ENCODE results near the gene RAP1GAP2.

The RAP1GAP2 gene

DNA sequence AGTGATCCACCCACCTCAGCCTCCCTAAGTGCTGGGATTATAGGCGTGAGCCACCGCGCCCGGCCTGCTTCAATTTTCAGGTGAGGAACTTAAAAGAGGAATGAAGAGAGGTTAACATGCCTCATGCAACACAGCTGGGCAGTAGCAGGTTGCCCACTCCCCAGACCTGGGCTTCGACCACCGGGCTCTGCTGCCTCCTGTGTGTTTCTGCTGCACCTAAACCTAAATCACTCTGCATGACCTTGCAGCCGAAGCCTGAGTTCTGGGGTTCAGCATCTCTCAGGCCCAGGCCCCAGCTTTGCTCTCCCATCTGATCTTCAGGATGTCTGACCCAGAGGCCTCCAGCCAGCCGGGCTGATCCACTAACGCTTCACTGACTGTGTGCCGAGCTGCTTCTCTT, 154.6 kb downstream of the RAP1GAP2 start:
- no peak for DNase-seq

DNA sequence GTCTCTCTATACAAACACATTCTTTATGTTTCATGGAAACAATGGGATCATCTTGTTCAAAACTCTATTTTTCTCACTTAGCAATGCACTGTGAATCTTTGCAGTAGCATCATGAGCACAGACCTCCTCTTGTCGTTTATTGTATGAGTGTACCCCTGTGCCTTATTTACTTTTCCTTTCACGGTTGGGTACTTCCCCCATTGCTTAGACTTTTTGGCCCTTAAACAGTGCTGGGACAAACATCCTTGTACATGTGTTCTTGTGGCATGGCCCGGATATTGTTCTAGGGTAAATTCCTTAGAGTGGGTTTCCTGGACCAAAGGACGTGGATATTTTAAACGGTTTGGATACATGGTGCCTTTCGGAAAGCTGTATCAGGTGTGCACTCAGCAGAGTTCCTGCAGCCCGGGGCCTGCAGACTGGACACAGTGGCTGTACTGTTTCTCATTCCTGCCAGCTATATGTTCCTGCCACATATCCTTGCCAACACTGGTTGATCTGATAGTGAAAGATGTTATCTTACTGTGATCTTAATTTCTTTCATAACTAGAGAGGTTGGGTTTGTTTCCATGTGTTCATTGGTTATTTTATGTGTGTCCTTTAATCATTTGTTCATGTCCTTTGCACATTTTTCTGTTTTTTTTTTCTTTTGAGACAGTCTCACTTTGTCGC, 156.1 kb downstream of the RAP1GAP2 start:
- no peak for DNase-seq

DNA sequence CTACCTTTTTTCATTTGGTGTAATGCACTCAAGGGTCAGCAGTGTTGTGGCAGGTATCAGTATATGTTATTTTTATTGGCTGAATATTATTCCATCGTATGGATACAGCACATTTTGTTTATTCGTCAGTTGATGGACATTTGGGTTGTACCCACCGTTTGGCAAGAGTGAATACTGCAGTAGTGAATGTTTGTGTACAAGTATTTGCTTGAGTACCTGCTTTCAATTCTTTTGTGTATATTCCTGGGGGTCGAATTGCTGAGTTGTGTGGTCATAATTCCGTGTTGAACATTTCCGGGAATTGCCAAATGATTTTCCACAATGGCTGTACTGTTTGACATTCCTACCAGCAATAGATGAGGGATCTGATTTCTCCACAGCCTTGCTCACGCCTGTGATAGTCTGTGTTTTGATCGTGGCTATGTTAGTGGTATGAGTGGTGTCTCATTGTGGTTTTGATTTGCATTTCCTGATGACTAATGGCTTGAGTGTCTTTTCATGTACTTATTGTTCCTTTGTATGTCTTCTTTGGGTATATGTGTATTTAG, 158.7 kb downstream of the RAP1GAP2 start:
- no peak for DNase-seq

DNA sequence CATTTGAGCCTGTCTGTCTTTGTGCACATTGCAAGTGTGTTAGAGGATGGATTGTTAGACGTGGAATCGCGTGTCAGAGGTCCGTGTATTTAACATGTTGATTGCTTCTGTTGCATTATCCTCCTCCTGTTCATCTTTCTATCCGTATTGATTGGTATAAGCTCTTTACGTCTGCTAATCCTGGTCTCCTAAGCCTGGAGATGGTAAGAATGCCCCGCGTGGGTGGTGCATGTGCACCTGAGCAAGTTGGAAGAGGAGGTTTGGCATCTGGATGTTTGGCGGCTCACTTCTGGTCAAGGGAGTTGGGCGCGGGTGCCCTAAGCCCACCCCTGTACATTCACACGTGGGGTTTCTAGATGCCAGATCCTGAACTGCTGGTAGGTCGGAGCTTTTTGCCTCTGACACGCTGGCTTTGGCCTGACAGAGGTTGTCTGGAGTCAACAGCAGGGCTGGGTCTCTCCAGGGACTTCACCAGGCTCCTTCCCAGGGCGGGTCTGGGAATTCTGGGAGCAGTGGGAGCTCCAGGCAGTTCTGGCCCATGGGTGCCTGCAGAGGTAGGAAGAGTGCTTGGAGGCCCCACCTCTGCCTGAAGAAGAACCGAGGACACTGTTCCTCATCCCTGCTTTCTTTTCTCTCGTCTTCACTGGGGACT, 159.8 kb downstream of the RAP1GAP2 start:
- DNase-seq = no peak

DNA sequence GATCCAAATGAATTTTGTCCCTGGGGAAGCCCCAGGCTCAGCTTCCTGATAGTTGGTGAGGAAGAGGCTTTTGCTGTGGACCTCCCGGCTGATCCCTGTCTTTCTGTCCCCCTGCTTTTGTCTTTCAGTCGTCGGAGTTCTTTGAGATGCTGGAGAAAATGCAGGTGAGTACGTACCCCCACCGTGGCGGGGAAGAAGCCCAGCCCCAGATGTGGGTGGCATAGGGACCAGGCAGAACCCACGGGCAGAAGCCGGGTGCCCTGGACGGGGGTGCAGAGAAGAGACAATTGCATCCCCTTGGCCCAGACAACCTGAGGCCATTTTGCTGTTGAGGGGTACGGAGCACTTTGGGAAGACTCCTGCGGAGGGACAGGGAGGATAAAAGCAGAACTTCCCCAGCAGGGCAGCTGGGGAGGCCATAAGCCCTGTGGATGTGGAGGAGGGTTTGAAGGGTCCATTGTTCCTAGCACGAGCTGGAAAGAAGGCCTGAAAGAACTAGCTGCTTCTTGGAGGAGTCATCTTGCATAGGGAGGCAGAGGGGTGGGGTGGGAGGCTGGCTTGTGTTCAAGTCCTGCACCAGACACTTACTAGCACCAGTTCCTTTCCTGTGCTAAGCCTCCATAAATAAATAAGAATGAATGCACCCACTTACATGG, 161.5 kb downstream of the RAP1GAP2 start:
- no peak for DNase-seq

DNA sequence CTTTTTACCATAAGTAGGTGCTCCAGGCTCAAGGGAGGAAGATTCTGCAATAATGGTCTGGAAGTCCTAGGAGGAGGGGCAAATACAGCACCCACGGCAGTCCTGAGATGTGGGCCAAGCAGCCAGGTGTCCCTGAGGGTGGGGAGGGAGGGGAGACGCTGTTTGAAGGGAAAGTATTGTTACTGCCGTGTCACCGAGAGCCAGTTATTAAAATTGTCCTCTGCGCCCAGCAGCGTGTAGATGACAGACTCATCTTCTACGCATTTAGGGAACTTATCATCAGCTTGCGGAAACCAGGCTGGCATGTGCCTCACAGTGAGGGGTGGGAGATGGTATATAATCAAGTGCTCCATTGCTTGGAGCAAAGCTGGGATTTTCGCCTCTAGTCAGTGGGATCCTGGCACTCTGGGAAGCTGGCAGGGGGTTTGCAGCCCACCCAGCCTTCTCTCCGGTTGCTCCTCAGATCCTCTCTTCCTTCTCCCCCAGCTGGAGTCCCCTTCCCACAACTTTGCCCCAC, 162.5 kb downstream of the RAP1GAP2 start:
- no peak for DNase-seq

DNA sequence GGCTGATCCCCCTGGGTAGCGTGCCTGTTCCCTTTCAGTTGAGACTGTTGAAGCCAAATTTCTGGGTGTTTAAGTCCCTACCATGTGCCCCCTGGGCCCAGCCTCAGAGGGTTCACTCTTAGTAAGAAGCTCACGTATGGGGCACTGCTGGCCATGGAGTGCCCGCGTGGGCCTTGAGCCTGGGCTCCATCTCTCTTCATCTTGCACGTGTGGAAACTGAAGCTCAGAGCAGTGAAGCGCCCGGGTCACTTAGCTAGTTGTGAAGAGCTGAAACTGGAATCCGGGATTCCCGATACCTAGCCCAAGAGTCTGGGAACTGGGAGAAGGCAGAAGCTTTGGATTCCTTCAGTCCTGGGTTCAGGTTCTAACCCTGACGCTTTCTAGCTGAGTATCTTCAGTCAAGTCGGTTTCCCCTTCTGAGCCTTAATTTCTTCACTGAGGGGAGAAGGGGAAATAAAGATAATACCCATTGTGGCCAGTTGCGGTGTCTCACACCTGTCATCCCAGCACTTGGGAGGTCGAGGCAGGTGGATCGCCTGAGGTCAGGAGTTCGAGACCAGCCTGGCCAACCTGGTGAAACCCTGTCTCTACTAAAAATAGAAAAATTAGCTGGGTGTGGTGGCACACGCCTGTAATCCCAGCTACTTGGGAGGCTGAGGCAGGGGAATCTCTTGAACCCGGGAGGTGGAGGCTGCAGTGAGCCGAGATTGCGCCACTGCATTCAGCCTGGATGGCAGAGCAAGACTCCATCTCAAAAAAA, 163.3 kb downstream of the RAP1GAP2 start:
- DNase-seq = no peak

DNA sequence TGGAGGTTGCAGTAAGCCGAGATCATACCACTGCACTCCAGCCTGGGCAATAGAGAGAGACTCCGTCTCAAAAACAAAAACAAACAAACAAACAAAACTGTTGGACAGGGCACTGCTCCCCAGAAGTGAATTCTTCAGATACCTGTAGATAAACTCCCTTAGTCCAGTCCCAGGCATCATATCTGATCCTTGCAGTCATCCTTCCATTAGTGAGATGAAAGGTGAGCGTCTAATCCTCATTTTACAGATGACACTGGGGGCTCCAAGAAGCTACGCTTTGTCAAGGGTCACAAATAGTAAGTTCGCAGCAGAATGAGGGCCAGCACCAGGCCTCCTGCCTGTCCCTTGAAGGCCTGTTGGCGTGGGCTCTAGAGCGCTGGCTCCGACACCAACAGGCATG, 165.2 kb downstream of the RAP1GAP2 start:
- DNase-seq = no peak

DNA sequence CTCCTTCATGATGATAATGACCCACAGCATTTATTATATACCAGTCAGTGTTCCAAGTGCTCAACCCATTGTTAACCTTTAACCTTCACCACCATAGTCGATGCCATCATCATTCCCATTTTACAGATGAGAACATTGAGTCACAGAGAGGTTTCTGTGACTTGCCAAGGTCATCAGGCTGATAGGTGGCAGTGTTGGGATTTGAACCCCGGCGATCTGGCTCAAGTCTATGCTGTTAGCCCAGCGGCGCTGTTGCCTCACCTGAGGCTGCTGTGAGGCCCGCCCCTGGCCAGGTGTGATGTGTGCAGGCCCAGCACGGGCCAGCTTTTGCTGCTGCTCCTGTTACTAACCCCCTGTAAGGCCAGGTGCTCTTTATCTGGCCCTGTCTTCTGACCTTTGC, 166.0 kb downstream of the RAP1GAP2 start:
- DNase-seq = no peak

DNA sequence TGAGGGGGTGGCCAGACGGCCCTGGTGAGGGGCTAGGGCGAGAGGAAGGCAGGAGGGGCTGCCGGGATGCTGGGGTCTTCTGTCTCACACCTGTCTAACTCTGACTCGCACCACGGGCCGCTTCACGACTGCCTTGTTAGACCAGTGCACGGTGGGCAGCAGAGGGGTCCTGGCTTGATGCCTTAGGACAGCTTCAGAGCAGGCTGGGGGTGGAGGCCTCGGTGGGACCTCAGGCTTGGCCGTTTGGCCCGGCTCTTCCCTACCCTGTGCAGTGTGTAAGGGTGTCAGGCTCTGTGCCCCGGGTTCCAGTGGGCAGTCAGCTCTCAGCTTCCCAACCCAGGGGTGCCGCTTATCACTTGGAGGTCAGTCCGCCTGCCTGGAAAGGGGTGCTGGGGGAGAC, 166.5 kb downstream of the RAP1GAP2 start:
- DNase-seq = no peak

DNA sequence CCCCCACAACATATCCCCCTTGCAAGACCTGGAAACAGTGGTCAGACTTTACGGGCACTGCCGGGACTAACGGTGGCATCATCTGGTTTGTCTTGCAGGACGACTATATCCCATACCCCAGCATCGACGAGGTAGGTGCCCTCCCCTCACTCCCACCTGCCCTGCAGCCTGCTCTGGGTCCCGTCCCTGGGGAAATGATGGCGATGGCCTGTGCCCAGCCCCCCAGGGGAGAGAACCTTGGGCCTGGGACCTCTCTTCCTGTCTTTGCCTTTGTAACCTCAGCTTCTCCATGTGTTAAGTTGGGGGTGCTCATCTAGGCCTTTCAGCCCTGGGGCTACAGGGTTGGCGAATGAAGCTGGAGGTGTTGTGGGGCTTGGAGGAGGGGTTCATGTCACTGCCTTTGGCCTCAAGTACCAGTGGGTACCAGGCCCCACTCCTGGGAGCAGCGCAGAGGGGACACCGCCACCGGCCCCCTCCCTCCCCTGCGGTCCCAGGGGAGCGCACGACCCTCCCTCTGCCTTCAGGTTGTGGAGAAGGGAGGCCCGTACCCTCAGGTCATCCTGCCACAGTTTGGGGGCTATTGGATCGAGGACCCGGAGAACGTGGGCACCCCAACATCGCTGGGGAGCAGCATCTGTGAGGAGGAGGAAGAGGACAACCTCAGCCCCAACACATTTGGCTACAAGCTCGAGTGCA, 167.2 kb downstream of the RAP1GAP2 start:
- no peak for DNase-seq

DNA sequence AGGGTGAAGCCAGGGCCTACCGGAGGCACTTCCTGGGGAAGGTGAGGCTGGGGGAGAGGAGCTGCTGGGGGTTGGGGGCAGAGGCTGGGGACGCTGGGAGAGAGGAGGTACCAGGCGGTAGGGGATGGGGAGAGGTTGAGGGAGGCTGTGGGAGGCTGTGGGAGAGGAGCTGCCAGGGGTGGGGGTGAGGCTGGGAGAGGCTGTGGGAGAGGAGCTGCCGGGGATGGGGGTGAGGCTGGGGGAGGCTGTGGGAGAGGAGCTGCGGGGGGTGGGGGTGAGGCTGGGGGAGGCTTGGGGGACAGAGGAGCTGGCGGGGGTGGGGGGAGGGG, 167.8 kb downstream of the RAP1GAP2 start:
- no peak for DNase-seq

DNA sequence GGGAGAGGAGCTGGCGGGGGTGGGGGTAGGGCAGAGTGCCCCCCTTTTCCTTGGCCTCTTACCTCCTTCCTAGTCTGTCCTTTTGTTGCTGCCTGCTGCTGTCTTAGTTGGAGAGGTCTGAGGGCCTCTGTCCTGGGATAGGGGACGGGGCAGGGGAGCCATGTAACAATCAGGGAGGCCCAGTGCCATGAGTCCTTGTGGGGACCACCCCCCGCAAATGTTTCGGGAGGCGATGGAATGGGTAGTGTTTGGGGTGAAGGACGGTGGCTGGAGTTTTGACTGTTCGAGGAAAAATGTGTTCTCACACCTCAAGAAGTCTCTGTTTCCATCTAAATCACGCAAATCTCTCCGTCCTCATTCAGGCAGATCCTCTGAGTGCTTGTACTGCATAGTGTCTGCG, 168.1 kb downstream of the RAP1GAP2 start:
- DNase-seq = no peak

DNA sequence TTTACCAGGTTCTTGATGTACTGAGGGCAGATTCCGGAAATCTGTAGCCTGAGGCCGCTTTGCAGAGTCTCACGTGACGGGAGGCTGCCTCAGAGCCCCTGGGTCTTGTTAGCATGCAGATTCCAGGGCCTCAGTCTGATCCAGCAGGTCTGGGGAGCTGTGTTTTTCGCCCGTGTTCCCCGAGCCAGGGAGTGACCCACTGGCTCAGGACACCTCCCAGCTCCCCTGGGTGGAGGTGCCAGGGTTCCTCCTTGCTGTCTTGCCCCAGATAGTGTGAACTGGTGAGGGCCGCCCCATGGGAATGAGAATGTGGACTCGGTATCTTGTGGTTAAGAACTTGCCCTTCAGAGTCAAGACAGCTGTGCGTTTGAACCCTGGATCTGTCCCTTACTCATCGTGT, 168.6 kb downstream of the RAP1GAP2 start:
- no peak for DNase-seq

DNA sequence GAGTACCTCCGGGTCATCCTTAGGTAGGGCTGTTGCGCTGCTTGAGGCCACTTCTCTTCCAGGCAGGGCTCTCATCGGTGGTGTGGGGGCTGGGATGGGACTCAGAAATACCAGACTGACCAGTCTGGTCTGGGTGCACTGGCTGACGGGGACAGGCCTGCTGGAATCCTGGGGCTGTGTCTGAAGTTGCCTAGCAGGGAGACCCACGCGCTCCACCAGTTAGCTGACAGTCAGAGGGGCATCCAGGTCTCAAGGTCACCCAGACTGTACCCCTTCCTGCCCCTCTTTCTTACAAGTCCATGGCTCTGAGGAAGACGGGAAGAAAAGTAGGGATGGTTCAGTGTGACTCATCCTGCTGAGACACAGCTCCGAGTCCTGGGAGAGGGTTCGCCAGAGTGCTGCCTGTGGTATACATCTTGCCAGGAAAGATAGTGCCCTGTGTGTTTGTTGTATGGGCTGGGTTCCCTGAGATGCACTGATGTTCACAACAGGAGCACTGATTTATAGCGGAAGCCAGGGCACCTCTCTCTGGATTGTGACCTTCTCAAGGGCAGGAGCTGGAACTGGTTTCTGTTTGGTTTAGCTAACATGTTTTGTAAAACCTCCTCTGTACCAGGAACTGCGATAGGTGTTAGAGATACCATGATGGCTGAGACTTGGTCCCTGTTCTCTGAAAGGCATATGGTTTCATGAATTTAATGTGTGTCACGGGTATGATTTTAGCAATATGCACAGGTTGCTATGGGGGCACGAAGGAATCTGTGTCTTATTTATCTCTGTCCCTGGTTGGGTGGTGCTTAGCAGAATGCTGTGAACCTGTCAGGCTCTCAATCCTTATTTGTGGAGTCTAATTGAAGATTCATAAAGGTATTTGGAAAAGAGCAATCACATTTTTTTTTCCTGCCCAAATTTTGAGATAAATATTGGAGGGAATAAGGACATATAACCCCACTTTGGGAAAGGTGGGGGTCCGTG, 169.7 kb downstream of the RAP1GAP2 start:
- no peak for DNase-seq

DNA sequence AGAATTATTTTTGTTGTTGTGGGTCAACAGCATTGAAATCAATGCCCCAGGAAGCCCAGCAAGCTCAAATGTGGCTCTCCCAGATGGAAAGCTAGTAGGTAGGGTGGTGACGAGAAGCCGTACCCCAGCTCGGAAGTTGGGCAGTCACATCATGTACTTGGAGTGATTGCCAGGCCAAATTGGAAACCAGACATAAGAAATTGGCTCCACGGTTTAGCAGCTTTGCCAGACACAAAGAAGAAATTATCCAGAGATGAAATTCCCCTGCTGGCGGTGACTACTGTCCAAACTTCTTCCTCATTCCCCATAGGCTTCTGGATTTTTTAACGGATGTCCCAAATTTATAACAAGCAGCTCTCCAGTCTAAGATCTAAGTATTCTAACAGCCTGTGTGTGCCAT, 171.3 kb downstream of the RAP1GAP2 start:
- no peak for DNase-seq

DNA sequence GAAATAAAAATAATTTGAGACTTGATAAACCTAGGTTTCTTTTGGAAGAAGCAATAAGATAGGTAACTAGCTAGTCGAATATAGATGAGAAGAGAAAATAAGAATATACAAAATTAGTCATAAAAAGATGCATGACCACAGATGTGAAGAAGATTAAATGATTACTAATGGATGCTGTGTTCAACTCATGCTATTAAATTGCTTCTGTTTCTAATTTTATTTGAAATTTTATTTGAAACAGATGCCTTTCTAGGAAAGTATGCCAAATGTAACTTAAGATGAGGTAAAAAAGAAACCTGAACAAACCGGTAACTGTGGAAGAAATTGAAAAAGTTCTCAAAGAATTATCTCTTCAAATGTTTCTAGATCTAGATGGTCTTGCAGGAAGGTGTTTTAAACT, 175.6 kb downstream of the RAP1GAP2 start:
- DNase-seq = no peak

DNA sequence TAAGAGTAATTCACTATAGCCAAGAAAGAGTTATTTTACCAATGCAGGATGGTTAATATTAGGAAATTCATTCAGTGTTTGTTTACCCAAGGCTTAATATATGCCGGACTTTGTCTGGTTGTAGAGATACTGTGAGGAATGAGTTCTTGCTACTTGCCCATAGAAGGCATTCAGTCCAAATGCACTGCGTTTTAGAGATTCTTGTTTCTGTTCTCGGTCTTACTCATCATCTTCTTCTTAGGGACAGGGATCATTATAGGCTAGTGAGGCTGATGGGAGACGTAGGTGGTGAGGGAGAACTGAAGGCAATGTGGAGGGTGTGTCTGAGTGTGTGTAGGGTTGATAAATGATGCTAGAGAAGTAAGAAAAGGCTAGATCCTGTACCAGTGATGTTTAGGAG, 176.5 kb downstream of the RAP1GAP2 start:
- no peak for DNase-seq

DNA sequence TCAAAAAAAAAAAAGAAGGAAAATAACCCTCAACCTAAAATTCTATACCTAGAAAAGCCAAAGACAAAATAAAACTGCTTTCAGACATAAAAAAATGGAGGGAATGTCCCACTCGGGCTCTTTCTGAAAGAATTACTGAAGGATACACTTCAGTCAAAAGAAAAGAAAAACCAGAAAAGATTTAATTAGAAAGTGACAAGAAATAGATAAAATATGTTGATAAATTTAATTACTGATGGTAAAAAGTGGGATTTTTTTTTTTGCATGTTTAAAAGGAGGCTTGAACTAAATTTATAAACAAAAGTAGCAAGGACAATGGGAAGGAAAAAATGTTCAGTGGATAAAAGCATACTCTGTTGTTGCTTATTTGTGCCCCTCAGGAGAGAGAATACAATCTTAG, 178.1 kb downstream of the RAP1GAP2 start:
- no peak for DNase-seq

DNA sequence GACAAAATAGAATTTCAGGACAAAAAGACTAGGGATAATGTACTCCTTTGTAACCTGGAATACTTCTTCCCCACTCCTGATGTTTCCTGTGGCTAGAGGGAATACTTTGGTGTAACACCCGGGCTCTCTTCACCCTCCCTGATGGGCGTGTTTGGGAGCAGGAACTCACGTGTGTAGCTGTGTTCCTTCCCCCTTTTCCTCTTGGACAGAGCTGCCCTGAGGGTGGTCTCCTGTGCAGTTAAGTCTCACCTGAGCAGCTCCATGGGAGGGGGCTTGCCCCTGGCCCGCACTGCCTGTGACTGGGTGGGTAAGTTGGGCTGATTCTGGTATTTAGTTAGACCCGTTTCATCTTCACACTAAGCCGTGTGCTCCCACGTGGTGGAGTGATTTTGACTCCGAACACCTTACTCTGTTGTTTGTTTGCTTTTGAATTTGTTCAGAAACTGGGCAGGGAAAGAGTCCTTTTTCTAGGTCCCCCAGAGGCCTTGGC, 179.3 kb downstream of the RAP1GAP2 start:
- DNase-seq = no peak

DNA sequence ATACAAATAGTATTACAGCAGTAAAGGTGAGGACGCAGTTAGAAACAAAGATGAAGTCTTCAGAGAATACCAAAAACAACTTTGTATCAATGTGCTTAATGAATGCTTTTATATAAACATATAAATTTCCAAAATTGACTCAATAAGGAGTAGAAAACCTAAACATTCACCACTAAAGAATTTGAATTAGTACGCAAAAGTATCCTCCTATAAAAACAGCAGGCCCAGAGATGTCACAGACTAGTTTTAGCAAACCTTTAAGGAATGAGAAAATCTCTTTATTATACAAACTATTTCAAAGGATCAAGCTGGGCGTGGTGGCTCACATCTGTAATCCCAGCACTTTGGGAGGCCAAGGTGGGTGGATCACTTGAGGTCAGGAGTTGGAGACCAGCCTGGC, 180.9 kb downstream of the RAP1GAP2 start:
- DNase-seq = no peak

Data from hippocampal formation (tissue), 2 donors.